SK-MEL-5 (cell line): ENCODE data around the gene ABCA1. TPM values are rescaled to one million over a fixed set of nuclear protein-coding genes. Genes with fewer than 3 reads are reported as not detected.

Experiments used
- total RNA-seq: library from RNA; depleted of rRNA; stranded (reverse); fragments of >200 nt; shearing (Covaris generic); gene quantifications from 2 replicates; pipeline ENCODE4 v1.2.3, GENCODE V29; 2014; rRNA removed

ABCA1 gene
- total RNA-seq, 1 experiment from 2014 or later: 11.0 TPM

Other genes starting within 250 kb of the ABCA1 start
- gene OR13D1, start 233.6 kb downstream of the ABCA1 start, total RNA-seq: not detected in 2 replicates
- gene NIPSNAP3A, start 180.5 kb downstream of the ABCA1 start, total RNA-seq: 16.0 and 17.9 TPM in 2 replicates
- 0.69 and 1.3 TPM in 2 replicates for gene NIPSNAP3B, start 164.0 kb downstream of the ABCA1 start, total RNA-seq